WI38 (cell line): Measurements from ENCODE around the gene TTLL13.
"Not testable (repeated sequence)": the region's sequence is repeated elsewhere in the genome, so short reads cannot be mapped to it uniquely, and the experiment has no call there.

Source experiments
- H3K4me3 ChIP-seq: 2 replicates; pipeline ENCODE4 v1.5.1; 2011; ENCODE audit warnings: low read depth, mild to moderate bottlenecking, control low read depth, low read length
- TF ChIP-seq, protein P1 (sequence below): IDR thresholded peaks from 2 replicates; pipeline ENCODE4 v1.5.1; 2012; ENCODE audit warnings: low read depth, mild to moderate bottlenecking, control low read depth, low read length

The TTLL13 gene

DNA sequence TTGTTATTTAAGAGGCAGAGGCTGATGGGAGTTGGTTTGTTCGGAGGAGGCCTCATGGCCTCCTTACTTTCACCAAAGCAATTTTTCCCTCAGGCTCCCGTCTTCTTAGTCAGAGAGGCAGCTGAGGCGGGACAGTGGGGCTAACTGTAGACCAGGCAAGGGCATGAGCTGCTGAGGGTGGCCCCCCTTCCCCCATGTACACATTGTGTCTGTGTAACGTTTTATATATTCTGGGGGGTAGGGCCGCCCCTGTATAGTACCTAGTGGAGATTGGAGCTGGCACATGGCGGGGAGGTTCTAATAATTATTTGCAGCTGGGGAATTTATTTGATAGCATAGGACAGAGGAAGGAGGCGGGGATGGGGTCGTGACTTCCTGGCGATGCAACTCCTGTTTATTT, 51.2 kb downstream of the TTLL13 start:
- TF ChIP-seq, protein P1, sequence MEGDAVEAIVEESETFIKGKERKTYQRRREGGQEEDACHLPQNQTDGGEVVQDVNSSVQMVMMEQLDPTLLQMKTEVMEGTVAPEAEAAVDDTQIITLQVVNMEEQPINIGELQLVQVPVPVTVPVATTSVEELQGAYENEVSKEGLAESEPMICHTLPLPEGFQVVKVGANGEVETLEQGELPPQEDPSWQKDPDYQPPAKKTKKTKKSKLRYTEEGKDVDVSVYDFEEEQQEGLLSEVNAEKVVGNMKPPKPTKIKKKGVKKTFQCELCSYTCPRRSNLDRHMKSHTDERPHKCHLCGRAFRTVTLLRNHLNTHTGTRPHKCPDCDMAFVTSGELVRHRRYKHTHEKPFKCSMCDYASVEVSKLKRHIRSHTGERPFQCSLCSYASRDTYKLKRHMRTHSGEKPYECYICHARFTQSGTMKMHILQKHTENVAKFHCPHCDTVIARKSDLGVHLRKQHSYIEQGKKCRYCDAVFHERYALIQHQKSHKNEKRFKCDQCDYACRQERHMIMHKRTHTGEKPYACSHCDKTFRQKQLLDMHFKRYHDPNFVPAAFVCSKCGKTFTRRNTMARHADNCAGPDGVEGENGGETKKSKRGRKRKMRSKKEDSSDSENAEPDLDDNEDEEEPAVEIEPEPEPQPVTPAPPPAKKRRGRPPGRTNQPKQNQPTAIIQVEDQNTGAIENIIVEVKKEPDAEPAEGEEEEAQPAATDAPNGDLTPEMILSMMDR: no peak
- H3K4me3 ChIP-seq: no peak overlapping the region

DNA sequence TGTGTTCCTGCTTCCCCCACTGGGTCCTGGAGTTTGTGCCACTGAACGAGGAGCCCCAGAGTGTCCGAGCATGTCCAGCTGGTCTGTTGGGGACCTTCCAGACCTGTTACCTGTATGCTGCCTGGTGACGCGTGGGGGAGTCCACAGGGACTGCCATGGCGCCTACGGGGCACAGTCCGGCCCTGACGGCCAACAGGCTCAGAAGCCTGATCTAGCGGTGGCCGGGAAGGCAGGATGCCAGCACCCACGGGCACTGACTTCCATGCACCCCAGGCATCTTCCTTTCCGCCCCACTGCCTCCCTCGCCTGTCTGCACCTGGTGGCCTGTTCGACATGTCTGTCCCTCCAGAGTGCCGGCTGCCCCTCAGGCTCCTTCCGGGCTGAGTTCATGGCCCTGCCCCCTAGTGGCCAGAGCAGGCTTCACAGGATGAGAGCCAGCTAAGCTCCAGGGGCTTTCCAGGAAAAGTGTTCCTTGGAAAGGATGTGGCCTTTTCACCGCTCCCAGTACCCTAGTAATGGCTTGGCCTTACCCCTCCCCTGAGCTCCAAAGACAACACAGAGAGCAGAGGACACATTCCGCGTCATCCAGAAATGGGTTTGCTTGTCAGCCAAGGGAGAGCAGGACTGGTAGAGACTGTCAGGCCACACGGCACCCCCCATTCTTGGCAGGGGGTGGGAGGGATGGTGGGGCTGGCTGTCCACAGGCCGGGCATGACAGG, 51.8 kb downstream of the TTLL13 start:
- TF ChIP-seq, protein P1: peak; percentile 91
- H3K4me3 ChIP-seq: no peak overlapping the region

DNA sequence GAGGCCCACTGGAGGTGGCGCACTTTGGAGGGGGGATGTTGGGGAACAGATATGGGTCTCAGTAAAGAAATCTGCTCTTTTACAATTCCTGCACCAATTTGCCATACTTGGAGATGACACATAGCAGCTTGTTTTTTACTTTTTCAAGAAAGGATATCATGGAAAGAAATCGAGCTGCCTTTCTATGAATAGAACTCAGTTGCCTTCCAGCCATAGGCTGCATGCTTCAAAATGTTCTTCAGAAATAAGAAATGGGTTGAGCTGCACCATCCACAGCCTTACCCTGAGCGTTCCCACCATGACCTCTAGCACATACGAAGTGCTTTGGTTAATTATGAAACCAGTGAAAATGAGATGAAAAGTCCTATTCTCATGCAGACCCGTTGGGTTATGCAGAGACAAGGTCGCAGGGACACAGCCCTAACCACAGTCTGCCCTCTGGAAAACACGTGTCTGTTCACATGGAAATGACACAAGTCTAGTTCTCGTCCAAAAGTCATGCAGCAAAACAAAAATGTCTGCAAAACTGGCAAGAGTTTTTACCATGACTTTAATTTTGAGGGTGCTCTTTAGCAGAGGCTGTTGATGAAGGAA, 52.4 kb downstream of the TTLL13 start:
- TF ChIP-seq, protein P1: no peak
- no peak overlapping the region for H3K4me3 ChIP-seq

DNA sequence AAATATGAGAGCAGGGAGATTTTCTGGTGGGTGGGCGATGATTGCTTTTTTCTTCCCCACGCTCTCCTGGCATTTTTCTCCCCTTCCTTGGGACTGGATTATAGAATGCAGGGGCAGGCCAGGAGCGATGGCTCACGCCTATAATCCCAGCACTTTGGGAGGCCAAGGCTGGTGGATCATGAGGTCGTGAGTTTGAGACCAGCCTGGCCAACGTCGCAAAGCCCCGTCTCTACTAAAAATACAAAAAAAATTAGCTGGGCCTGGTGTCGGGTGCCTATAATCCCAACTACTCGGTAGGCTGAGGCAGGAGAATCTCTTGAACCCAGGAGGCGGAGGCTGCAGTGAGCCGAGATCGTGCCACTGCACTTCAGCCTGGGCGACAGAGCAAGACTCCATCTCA, 56.0 kb downstream of the TTLL13 start:
- not testable (repeated sequence) for H3K4me3 ChIP-seq

DNA sequence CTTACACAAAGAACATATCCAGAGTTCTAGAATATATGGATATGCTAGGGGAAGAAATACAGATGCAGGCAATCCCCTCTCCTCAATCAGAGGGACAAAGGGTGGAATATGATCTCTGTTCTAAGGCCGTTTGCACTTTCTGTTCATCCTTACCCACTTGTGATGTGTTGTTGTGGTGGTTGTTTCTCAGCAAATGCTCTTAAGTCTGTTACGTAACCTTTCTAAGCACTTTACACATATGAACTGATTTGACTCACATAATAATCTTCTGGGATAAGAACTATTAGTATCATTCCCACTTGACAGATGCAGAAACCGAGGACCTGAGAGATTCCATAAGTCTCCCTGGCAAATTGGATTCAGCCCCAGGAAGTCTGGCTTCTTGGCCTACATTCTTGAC, 56.6 kb downstream of the TTLL13 start:
- TF ChIP-seq, protein P1: no peak
- no peak overlapping the region for H3K4me3 ChIP-seq

DNA sequence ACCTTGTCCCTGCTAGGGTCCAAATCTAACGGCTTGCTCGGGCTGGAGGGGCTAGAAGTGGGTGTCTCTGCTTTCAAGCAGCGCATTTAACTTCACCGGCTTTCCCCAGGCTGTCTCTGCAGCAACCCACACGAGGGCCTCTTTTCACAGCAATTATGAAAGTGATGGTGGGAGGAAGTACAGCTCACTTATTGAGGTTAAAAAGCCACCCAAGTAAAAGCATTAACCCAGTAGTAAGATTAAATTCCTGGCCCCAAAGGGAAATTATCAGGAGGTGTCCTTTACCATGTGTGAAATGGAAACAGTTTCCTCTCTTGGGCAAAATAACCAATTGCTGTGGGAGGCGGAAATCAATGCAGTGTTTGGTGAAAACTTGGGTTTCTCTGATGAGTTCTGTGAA, 57.2 kb downstream of the TTLL13 start:
- TF ChIP-seq, protein P1: no peak
- no peak overlapping the region for H3K4me3 ChIP-seq

DNA sequence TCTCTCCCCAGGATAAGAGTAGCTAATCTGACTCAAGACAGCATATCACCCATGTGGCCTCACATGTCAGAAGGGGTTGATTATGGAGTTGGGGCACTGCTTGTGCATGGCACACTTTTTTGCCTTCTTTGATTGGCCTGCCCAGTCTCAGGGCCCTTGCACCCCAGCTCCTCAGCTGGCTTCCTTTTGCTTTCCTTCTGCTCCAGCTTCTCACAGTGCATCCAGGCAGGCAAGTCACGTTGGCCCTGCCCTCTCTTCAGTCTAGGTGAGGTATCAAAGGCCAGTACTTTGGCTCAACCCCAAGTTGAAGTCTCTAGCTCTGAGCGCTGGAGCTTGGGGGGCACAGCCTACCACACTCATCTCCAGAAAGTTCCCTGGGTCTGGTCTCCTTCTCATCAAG, 58.3 kb downstream of the TTLL13 start:
- H3K4me3 ChIP-seq: no peak overlapping the region
- TF ChIP-seq, protein P1: no peak
